Psoas muscle (tissue), 8 donors: ENCODE data around the gene EHD4. TPM values are rescaled to one million over a fixed set of nuclear protein-coding genes. Genes with fewer than 3 reads are reported as not detected.

Source experiments
- ATAC-seq, 4 donors: fragments of 200-7000 bp; cut with Tn5 transposase; one replicate each; pipeline ENCODE4 v1.9.1; 2020; ENCODE audit warnings: moderate library complexity in 3 of 4, mild to moderate bottlenecking in 2 of 4
- DNase-seq, 2 donors: peaks; one replicate each; pipeline ENCODE4 v3.0.0-alpha.2; 2020
- H3K27ac ChIP-seq: fragments of 200-600 bp; one replicate; pipeline ENCODE4 v1.8.0; 2022
- H3K27me3 ChIP-seq, 3 donors: fragments of 200-600 bp in 1 of 3; one replicate each; pipeline versions ENCODE4 v1.6.1 to v1.8.0; 2013 to 2022; ENCODE audit warnings: low read length in 2 of 3, mild to moderate bottlenecking in 2 of 3, moderate library complexity in 1 of 3; ENCODE audit not compliant: insufficient read depth in 3 of 3
- H3K36me3 ChIP-seq, 2 donors: fragments of 200-600 bp in 1 of 2; one replicate each; pipeline versions ENCODE4 v1.6.1 to v1.8.0; 2013 to 2022; ENCODE audit warnings: low read depth in 1 of 2, mild to moderate bottlenecking in 1 of 2, moderate library complexity in 1 of 2; ENCODE audit not compliant: insufficient read depth in 1 of 2
- H3K4me1 ChIP-seq: fragments of 200-600 bp; one replicate; pipeline ENCODE4 v1.8.0; 2022
- H3K4me3 ChIP-seq: fragments of 200-600 bp; one replicate; pipeline ENCODE4 v1.8.0; 2022; ENCODE audit warnings: mild to moderate bottlenecking
- H3K9me3 ChIP-seq: fragments of 200-600 bp; one replicate; pipeline ENCODE4 v1.8.0; 2022
- WGBS, 3 donors: extraction: QIAGEN DNeasy Blood & Tissue Kit; methylation state at CpG; one replicate each; pipeline versions ENCODE4 v1.1.6 to v1.1.7; 2013; 5-methylcytosine and 5-hydroxymethylcytosine counted together
- intact Hi-C, 2 donors: fragments of 100-400 bp; cut with DNase I; formaldehyde crosslinking; loops; one replicate each; pipeline versions ENCODE4 v1.11.0 to v1.14.2; 2022
- polyA plus RNA-seq, 3 donors: library from polyadenylated mRNA; stranded (reverse); fragments of 200-250 nt; gene quantifications; one replicate each; pipeline ENCODE4 v1.2.3, GENCODE V29; 2013
- total RNA-seq, 4 donors: library from RNA; stranded (reverse); fragmentation: NEBNext Ultra II Directional in 2 of 4; extraction: Animal tissue kit (Norgen Biotek cat#: 25700) in 2 of 4; gene quantifications; one replicate each; pipeline versions ENCODE4 v1.2.1 to v1.2.4, GENCODE V29; 2021 to 2023
- TF ChIP-seq, protein P1 (sequence below): fragments of 200-600 bp; IDR thresholded peaks from one replicate; pipeline ENCODE4 v1.8.0; 2022; ENCODE audit warnings: antibody characterized with exemption
- donor health status: healthy with polysubstance abuse.
- donor health status: DM: no; HTN: no; CAD: no; lungs with moderate emphysema.
- donor health status: Bipolar disorder and iron deficiency.
- donor health status: healthy.
- donor health status: DM: yes; HTN: yes; CAD: no.
- donor health status: DM: no; HTN: no; CAD: no.
- donor health status: DM: no; HTN: no; CAD: no.
- donor health status: DM: yes; HTN: yes; CAD: no.

Gene EHD4
- total and polyA plus RNA-seq, 7 donors: 1.7 to 9.6 (median 5.3) TPM

DNA sequence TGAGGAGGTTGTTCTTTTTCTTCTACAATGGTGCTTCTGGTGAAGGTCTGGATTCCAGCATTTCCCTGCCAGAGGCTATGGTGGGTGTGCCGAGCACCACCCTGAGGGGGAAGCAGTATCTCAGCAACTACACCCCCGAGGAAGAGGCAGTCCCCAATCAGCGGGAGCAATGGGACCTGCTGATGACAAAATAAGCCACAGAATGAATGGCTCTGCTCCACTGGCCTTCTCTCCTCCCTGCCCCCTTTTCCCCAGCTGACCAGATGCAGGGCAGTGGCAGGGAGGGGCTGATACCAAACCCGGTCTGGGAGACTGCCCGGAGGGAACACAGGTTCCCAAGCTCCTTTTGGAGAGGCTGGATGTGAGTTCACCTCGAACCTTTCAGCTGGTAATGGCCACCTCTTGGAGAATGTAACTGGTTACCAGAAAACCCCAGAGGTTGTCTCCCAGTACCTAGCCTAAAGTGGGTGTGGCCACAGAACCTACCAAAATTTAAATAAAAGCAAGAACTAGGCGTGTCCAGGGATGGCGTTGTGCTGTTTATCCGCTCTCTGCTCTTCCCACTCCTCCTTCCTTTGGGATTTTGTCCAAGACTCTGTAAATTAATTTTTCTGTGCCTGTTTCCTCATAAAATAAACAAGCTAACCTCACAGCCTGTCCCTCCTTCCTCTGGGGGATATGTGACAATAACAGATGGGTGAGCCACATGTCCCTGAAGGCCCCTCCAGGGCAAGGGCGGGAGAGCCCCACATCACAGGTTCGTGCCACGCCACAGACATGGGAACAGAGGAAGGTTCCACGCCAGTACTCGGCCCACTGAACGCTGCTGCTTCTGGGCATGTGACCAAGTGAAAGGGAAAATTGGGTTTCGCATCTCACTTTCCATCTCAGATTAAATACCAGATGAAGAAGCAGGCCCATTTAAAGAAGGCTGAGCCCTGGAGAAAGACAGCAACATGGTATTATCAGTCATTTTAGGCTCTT is 43.4 kb downstream of the EHD4 start:
- peak overlapping the region; percentile 61 for H3K27ac ChIP-seq
- no peaks in the 10 kb centered on the region for H3K36me3 ChIP-seq
- DNase-seq (peak; percentile 49 to 75), ATAC-seq (peak; percentile 77 to 85 (median 82))
- no peaks in the 10 kb centered on the region for H3K9me3 ChIP-seq
- 19 to 29% (median 19%) methylated on average over 16 of the region's 16 CpGs for WGBS, 3 donors
- H3K27me3 ChIP-seq: no peaks in the 10 kb centered on the region
- peaks cover 47% of the 10 kb centered on the region for H3K4me1 ChIP-seq
- TF ChIP-seq, protein P1, sequence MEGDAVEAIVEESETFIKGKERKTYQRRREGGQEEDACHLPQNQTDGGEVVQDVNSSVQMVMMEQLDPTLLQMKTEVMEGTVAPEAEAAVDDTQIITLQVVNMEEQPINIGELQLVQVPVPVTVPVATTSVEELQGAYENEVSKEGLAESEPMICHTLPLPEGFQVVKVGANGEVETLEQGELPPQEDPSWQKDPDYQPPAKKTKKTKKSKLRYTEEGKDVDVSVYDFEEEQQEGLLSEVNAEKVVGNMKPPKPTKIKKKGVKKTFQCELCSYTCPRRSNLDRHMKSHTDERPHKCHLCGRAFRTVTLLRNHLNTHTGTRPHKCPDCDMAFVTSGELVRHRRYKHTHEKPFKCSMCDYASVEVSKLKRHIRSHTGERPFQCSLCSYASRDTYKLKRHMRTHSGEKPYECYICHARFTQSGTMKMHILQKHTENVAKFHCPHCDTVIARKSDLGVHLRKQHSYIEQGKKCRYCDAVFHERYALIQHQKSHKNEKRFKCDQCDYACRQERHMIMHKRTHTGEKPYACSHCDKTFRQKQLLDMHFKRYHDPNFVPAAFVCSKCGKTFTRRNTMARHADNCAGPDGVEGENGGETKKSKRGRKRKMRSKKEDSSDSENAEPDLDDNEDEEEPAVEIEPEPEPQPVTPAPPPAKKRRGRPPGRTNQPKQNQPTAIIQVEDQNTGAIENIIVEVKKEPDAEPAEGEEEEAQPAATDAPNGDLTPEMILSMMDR: no peak
- intact Hi-C loops: loop anchor here in 1 of 2 donors (5.0 kb wide), 1 partner anchor 43 kb away; the partner anchor contains the start of gene EHD4
- H3K4me3 ChIP-seq: no peak overlapping the region

DNA sequence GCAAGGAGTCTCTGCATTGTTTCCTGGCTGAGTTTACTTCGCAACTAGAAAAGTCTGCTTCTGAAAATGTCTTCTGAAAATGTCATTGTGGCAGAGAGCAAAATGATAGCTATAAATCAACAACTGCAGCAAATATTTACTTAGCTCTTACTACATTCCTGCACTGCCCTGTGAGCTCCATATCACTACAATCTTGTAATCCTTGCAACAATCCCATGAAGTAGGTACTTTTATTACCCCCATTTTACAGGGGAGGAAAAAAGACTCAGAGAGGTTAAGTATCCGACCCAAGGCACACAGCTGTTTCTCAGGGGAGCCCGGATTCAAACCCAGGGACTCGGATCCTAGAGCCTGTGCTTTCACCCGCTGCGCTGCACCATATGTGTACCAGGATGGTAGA is 44.3 kb downstream of the EHD4 start:
- Histone ChIP-seq H3K27me3 (no peaks in the 10 kb centered on the region), H3K4me1 (peaks cover 41% of the 10 kb centered on the region)

DNA sequence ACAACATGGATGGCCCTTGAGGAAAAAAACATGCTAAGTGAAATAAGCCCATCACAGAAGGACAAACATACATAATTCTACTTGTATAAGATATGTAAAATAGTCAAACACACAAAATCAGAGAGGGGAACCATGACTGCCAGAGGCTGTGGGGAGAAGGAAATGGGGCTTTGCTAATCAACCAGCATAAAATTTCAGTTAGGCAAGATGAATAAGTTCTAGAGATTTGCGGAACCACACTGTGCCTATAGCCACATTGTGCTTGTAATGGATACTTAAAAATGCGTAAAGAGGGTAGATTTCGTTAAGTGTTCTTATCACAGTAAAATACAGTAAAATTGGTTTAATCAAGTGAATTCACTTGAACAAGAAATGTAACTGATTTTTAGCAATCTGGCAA is 44.8 kb downstream of the EHD4 start:
- ATAC-seq (no peak), DNase-seq (no peak)
- Histone ChIP-seq H3K27me3 (no peaks in the 10 kb centered on the region), H3K4me3 (no peak overlapping the region), H3K27ac (no peak overlapping the region), H3K9me3 (no peaks in the 10 kb centered on the region), H3K4me1 (peaks cover 41% of the 10 kb centered on the region), H3K36me3 (no peaks in the 10 kb centered on the region)
- intact Hi-C loops: loop anchor here in 1 of 2 donors (5.0 kb wide), 1 partner anchor 45 kb away; the partner anchor contains the start of gene EHD4
- WGBS, 3 donors: 81 to 97% (median 94%) methylated on average over 3 of the region's 3 CpGs
- TF ChIP-seq, protein P1: no peak

More for the DNA sequence above, 44.3 kb downstream of the EHD4 start:
- no peak for ATAC-seq
- no peak for DNase-seq
- H3K9me3 ChIP-seq: no peaks in the 10 kb centered on the region
- H3K4me3 ChIP-seq: no peak overlapping the region
- WGBS, 3 donors: 74 to 89% (median 79%) methylated on average over 6 of the region's 6 CpGs
- H3K27ac ChIP-seq: no peak overlapping the region
- H3K36me3 ChIP-seq: no peaks in the 10 kb centered on the region
- TF ChIP-seq, protein P1: no peak
- intact Hi-C loops: loop anchor here in 1 of 2 donors (5.0 kb wide), 1 partner anchor 44 kb away; the partner anchor contains the start of gene EHD4

DNA sequence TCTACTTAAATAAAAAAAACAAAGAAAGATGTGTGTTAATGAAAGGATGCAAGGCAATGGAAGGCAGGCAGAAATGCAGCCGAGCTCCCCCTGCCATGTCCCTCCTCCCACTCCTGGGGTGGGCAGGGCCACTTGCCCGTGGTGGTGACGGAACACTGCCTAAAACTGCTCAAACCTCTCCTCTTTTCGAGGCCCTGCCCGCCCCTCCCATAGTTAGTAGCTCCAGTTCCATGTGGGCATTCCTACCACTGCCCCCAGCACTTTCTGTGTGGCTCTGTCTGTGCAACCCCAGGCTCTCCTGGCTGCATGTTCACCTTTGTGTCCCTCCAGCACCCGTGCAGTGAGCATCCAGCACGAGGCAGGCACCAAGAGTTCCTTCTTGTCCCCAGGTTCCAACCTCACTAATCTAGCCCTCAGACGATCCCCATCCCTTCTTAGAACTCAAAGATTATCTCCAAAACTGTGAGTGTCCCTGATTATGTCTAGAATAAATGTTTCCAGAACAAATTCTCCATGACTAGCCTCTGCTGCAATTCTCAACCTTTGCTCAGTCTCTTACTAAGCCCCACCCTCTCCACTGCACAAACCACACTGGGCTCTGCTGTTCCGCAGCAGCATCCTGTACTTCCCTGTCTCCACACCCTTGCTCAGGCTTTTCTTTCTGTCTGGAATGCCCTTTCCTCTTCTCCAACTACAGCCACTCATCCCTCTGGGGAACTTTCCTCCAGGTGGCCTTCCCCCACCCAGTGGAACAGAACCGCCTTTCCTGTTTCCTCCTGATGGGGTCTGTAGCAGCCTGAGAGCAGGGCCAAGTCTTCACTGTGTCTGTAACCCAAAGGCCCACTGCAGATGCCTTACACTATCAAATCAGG is 45.9 kb downstream of the EHD4 start:
- intact Hi-C loops: loop anchor here in 1 of 2 donors (5.0 kb wide), 1 partner anchor 46 kb away; the partner anchor contains the start of gene EHD4
- Histone ChIP-seq H3K36me3 (no peaks in the 10 kb centered on the region), H3K4me1 (peaks cover 43% of the 10 kb centered on the region), H3K4me3 (no peak overlapping the region), H3K9me3 (no peaks in the 10 kb centered on the region), H3K27ac (peak overlapping the region; percentile 2), H3K27me3 (no peaks in the 10 kb centered on the region)
- TF ChIP-seq, protein P1: no peak
- 63 to 66% (median 65%) methylated on average over 10 of the region's 10 CpGs for WGBS, 3 donors
- ATAC-seq (no peak), DNase-seq (no peak)
